PC-9 (cell line): ENCODE data around the gene EYS. TPM values are rescaled to one million over a fixed set of nuclear protein-coding genes. Genes with fewer than 3 reads are reported as not detected.

ENCODE experiments used
- BruUV-seq: library from RNA; stranded (reverse); fragments of 400-500 nt; replicated peaks from 2 replicates; lab custom pipeline; 2021; lab: Mats Ljungman, UMichigan
- CTCF ChIA-PET: fragments of 300-600 bp; sonication (Branson Sonifier 250); formaldehyde crosslinking; loops from one replicate; lab custom pipeline; 2022; ENCODE audit warnings: antibody characterized with exemption; lab: Charles Lee
- POLR2A ChIA-PET: fragments of 300-600 bp; sonication (Branson Sonifier 250); formaldehyde crosslinking; loops from one replicate; lab custom pipeline; 2022; ENCODE audit warnings: antibody characterized with exemption; ENCODE audit not compliant: unreplicated experiment; lab: Charles Lee
- DNase-seq, 2 experiments: peaks; one replicate each; pipeline versions ENCODE4 v3.0.0 to v3.0.0-alpha.2; 2015 to 2022; ENCODE audit warnings: mixed read lengths in 1 of 2
- H2AFZ ChIP-seq: fragments of 200-600 bp; sonication (generic); 2 replicates; pipeline ENCODE4 v1.8.1; 2017; ENCODE audit warnings: antibody characterized with exemption
- H3F3A ChIP-seq: fragments of 200-600 bp; sonication (generic); 2 replicates; pipeline ENCODE4 v1.8.1; 2017; ENCODE audit warnings: antibody characterized with exemption, mild to moderate bottlenecking, low read depth; ENCODE audit not compliant: insufficient read depth
- H3K27ac ChIP-seq: fragments of 200-600 bp; sonication (generic); 2 replicates; pipeline ENCODE4 v1.6.1; 2016; ENCODE audit warnings: mixed run types
- H3K27me3 ChIP-seq: fragments of 200-600 bp; sonication (generic); 2 replicates; pipeline ENCODE4 v1.6.1; 2016; ENCODE audit warnings: low read depth, mixed run types; ENCODE audit not compliant: insufficient read depth
- H3K36me3 ChIP-seq: fragments of 200-600 bp; sonication (generic); 2 replicates; pipeline ENCODE4 v1.6.1; 2016; ENCODE audit warnings: low read depth, mixed run types
- H3K4me1 ChIP-seq: fragments of 200-600 bp; sonication (generic); replicated peaks from 2 replicates; pipeline ENCODE4 v1.6.1; 2016; ENCODE audit warnings: mixed run types; ENCODE audit not compliant: insufficient read depth
- H3K4me2 ChIP-seq: fragments of 200-600 bp; sonication (generic); 2 replicates; pipeline ENCODE4 v1.6.1; 2017; ENCODE audit warnings: mixed run types
- H3K4me3 ChIP-seq: fragments of 200-600 bp; sonication (generic); 2 replicates; pipeline ENCODE4 v1.6.1; 2016; ENCODE audit warnings: mixed run types
- H3K79me2 ChIP-seq: fragments of 200-600 bp; sonication (generic); 2 replicates; pipeline ENCODE4 v1.6.1; 2017; ENCODE audit warnings: low read depth, mixed run types
- H3K9me2 ChIP-seq: fragments of 200-600 bp; sonication (generic); 2 replicates; pipeline ENCODE4 v1.8.1; 2017; ENCODE audit warnings: mild to moderate bottlenecking; ENCODE audit not compliant: insufficient read depth
- H3K9me3 ChIP-seq: fragments of 200-600 bp; sonication (generic); 2 replicates; pipeline ENCODE4 v1.8.1; 2016; ENCODE audit warnings: low read depth; ENCODE audit not compliant: insufficient read depth
- H4K20me1 ChIP-seq: fragments of 200-600 bp; sonication (generic); 2 replicates; pipeline ENCODE4 v1.8.1; 2017; ENCODE audit not compliant: insufficient read depth
- EZH2 ChIP-seq: fragments of 200-600 bp; sonication (generic); IDR thresholded peaks from 2 replicates; pipeline ENCODE4 v1.8.0; 2017; ENCODE audit warnings: antibody characterized with exemption, low read depth
- intact Hi-C: fragments of 100-400 bp; cut with micrococcal nuclease; formaldehyde crosslinking; loops from one replicate; pipeline ENCODE4 v1.10.0; 2022; ENCODE audit not compliant: unreplicated experiment
- total RNA-seq: library from RNA; stranded (reverse); gene quantifications from 2 replicates; pipeline ENCODE4 v1.2.3, GENCODE V29; 2021
- TF ChIP-seq, protein P1 (sequence below): fragments of 200-600 bp; sonication (generic); conservative IDR thresholded peaks from 2 replicates; pipeline ENCODE4 v1.6.1; 2017; ENCODE audit warnings: mixed run types, antibody characterized with exemption, mild to moderate bottlenecking, moderate library complexity

EYS gene
- total RNA-seq, 1 experiment from 2014 or later = not detected

GRCh38 chr6:63790334-63790733 is 1916.7 kb downstream of the EYS start:
- Histone ChIP-seq H3K27ac (no peak overlapping the region), H4K20me1 (no peaks in the 10 kb centered on the region), H3K36me3 (no peaks in the 10 kb centered on the region), H3K9me3 (no peaks in the 10 kb centered on the region), H3K4me3 (no peak overlapping the region), H3K79me2 (no peaks in the 10 kb centered on the region), H3K9me2 (no peaks in the 10 kb centered on the region), H3K27me3 (no peaks in the 10 kb centered on the region), H3F3A (no peaks in the 10 kb centered on the region), H2AFZ (no peak overlapping the region), H3K4me1 (0 out of 2 replicates have a peak, but pooled peaks cover under 1% of the 10 kb centered on the region), H3K4me2 (no peak overlapping the region)
- intact Hi-C loops = no loop called here
- ChIA-PET CTCF (no interaction called here), POLR2A (no interaction called here)
- BruUV-seq = no TSS peak
- TF ChIP-seq, protein P1, sequence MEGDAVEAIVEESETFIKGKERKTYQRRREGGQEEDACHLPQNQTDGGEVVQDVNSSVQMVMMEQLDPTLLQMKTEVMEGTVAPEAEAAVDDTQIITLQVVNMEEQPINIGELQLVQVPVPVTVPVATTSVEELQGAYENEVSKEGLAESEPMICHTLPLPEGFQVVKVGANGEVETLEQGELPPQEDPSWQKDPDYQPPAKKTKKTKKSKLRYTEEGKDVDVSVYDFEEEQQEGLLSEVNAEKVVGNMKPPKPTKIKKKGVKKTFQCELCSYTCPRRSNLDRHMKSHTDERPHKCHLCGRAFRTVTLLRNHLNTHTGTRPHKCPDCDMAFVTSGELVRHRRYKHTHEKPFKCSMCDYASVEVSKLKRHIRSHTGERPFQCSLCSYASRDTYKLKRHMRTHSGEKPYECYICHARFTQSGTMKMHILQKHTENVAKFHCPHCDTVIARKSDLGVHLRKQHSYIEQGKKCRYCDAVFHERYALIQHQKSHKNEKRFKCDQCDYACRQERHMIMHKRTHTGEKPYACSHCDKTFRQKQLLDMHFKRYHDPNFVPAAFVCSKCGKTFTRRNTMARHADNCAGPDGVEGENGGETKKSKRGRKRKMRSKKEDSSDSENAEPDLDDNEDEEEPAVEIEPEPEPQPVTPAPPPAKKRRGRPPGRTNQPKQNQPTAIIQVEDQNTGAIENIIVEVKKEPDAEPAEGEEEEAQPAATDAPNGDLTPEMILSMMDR = no peak
- no peak for TF ChIP-seq EZH2
- DNase-seq = no peak

DNA sequence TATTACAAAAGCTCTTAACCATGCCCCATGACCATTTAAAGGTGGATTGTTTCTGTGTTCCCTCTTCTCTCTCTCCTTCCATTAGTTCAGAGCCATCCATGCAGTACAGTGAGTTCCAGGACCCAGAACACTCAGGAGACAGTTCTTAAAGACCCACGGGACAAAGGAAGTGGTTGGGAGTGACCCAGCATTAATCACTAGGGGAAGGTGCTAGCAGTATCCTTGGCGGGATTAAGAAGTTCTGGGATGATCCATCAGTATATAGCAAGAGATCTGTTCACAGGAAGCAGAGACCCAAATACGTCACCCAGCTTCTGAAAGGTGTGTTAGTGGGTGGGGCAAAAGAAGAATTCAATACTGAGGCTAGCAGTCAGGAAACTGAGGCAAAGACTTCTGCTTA is 1917.3 kb downstream of the EYS start:
- Histone ChIP-seq H3K9me3 (no peaks in the 10 kb centered on the region), H2AFZ (no peak overlapping the region), H4K20me1 (no peaks in the 10 kb centered on the region), H3K4me1 (0 out of 2 replicates have a peak, but pooled peaks cover 3% of the 10 kb centered on the region), H3K27ac (no peak overlapping the region), H3K9me2 (no peaks in the 10 kb centered on the region), H3K4me2 (no peak overlapping the region), H3K79me2 (no peaks in the 10 kb centered on the region), H3K36me3 (no peaks in the 10 kb centered on the region), H3K4me3 (no peak overlapping the region), H3K27me3 (no peaks in the 10 kb centered on the region), H3F3A (no peaks in the 10 kb centered on the region)
- DNase-seq = no peak
- ChIA-PET POLR2A (no interaction called here), CTCF (no interaction called here)
- TF ChIP-seq EZH2 = no peak
- TF ChIP-seq, protein P1 = no peak
- no TSS peak for BruUV-seq
- intact Hi-C loops = no loop called here

DNA sequence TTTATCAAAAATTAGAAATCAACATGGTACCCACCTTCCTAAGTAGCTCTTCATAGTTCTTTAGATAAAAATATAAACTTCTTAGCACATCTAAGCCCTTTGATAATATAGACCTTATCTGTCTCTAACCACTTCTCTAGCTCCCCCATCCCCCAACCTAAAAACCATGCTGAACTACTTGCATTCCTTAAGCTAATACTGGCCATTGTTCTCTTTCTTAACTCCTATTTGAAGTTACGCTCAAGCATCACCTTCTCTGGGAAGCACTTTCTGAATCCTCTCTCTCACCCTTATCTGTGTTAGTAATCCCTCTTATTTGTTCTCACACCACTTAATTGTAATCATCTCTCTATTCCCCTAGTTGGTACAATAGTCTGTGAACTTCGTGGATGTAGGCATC is 1918.5 kb downstream of the EYS start:
- intact Hi-C loops = no loop called here
- no peaks in the 10 kb centered on the region for H3F3A ChIP-seq
- no peaks in the 10 kb centered on the region for H4K20me1 ChIP-seq
- H3K9me3 ChIP-seq = no peaks in the 10 kb centered on the region
- no peak overlapping the region for H2AFZ ChIP-seq
- BruUV-seq = no TSS peak
- POLR2A ChIA-PET = no interaction called here
- 0 out of 2 replicates have a peak, but pooled peaks cover 3% of the 10 kb centered on the region for H3K4me1 ChIP-seq
- CTCF ChIA-PET = no interaction called here
- no peak for DNase-seq
- no peak overlapping the region for H3K4me2 ChIP-seq
- H3K4me3 ChIP-seq = no peak overlapping the region
- H3K9me2 ChIP-seq = no peaks in the 10 kb centered on the region
- H3K36me3 ChIP-seq = no peaks in the 10 kb centered on the region
- no peaks in the 10 kb centered on the region for H3K79me2 ChIP-seq
- TF ChIP-seq, protein P1 = no peak
- TF ChIP-seq EZH2 = no peak
- H3K27ac ChIP-seq = no peak overlapping the region
- H3K27me3 ChIP-seq = no peaks in the 10 kb centered on the region
